ENCODE data around the gene CHST8. TPM values are rescaled to one million over a fixed set of nuclear protein-coding genes. Genes with fewer than 3 reads are reported as not detected.
"Not testable (repeated sequence)": the region's sequence is repeated elsewhere in the genome, so short reads cannot be mapped to it uniquely, and the experiment has no call there.

The CHST8 gene
- total RNA-seq, 1 donor from 2014 or later: not detected

GRCh38 chr19:33595783-33596182 lies 26.0 kb upstream of the CHST8 start:
- Histone ChIP-seq H3K9ac (ENCODE audit: low read depth in 1 of 3, low read length in 3 of 3) (no peak overlapping the region), H3K36me3 (ENCODE audit: control insufficient read depth in 3 of 3, insufficient read depth in 3 of 3, low read length in 3 of 3) (no peaks in the 10 kb centered on the region), H3K4me1 (ENCODE audit: control insufficient read depth in 3 of 3, insufficient read depth in 3 of 3, low read length in 3 of 3) (no peaks in the 10 kb centered on the region), H3K9me3 (ENCODE audit: control insufficient read depth in 3 of 3, low read length in 3 of 3) (peaks cover 0 to 2% (median 0%) of the 10 kb centered on the region in 3 donors), H3K27me3 (ENCODE audit: control insufficient read depth in 3 of 3, insufficient read depth in 3 of 3, low read length in 3 of 3) (peaks cover 0 to 3% (median 0%) of the 10 kb centered on the region in 3 donors), H3K4me3 (ENCODE audit: low read length in 3 of 3) (no peak overlapping the region), H3K27ac (ENCODE audit: low read depth, low read length) (no peak overlapping the region)

GRCh38 chr19:33601583-33601982 lies 20.2 kb upstream of the CHST8 start:
- H3K9ac ChIP-seq (ENCODE audit: low read depth in 1 of 3, low read length in 3 of 3): no peak overlapping the region
- no peak overlapping the region for H3K27ac ChIP-seq (ENCODE audit: low read depth, low read length)
- H3K27me3 ChIP-seq (ENCODE audit: control insufficient read depth in 3 of 3, insufficient read depth in 3 of 3, low read length in 3 of 3): peaks cover 0 to 8% (median 0%) of the 10 kb centered on the region in 3 donors
- no peaks in the 10 kb centered on the region for H3K36me3 ChIP-seq (ENCODE audit: control insufficient read depth in 3 of 3, insufficient read depth in 3 of 3, low read length in 3 of 3)
- H3K9me3 ChIP-seq (ENCODE audit: control insufficient read depth in 3 of 3, low read length in 3 of 3): peaks cover 0 to 13% (median 9%) of the 10 kb centered on the region in 3 donors
- no peak overlapping the region for H3K4me3 ChIP-seq (ENCODE audit: low read length in 3 of 3)
- no peaks in the 10 kb centered on the region for H3K4me1 ChIP-seq (ENCODE audit: control insufficient read depth in 3 of 3, insufficient read depth in 3 of 3, low read length in 3 of 3)

DNA sequence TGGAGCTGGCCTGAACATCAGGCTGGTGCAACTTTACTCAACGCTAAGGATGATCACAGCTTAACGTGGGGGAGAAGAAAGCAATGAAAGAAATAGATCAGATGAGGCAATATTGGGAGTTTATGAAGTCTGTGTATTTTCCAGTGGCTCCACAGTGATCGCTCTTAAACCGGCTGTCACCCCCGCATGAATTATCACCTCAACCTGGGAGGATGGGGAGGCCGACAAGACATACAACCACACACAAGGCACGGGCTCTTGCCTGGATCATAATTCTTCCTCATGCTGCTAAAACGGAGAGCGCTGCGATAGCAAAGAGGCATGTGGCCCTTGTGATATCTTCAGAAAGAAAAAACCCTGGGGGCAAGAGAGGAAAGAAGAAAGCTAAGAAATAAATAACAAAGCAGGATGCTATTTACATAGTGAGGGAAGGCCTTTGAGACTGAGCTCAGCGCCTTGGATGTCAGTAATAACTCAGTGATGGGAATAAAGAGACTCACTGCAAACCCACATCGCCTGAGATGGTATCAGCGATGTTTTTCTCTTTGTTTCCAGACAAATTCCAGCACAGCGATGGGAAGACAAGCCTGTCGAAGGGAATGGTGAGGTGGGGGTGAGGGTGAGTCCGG lies 19.1 kb upstream of the CHST8 start:
- Histone ChIP-seq H3K27me3 (ENCODE audit: control insufficient read depth in 3 of 3, insufficient read depth in 3 of 3, low read length in 3 of 3) (peaks cover 0 to 8% (median 0%) of the 10 kb centered on the region in 3 donors), H3K9ac (ENCODE audit: low read depth in 1 of 3, low read length in 3 of 3) (no peak overlapping the region), H3K36me3 (ENCODE audit: control insufficient read depth in 3 of 3, insufficient read depth in 3 of 3, low read length in 3 of 3) (no peaks in the 10 kb centered on the region), H3K27ac (ENCODE audit: low read depth, low read length) (no peak overlapping the region), H3K9me3 (ENCODE audit: control insufficient read depth in 3 of 3, low read length in 3 of 3) (peaks cover 0 to 13% (median 9%) of the 10 kb centered on the region in 3 donors), H3K4me3 (ENCODE audit: low read length in 3 of 3) (no peak overlapping the region), H3K4me1 (ENCODE audit: control insufficient read depth in 3 of 3, insufficient read depth in 3 of 3, low read length in 3 of 3) (no peaks in the 10 kb centered on the region)

DNA sequence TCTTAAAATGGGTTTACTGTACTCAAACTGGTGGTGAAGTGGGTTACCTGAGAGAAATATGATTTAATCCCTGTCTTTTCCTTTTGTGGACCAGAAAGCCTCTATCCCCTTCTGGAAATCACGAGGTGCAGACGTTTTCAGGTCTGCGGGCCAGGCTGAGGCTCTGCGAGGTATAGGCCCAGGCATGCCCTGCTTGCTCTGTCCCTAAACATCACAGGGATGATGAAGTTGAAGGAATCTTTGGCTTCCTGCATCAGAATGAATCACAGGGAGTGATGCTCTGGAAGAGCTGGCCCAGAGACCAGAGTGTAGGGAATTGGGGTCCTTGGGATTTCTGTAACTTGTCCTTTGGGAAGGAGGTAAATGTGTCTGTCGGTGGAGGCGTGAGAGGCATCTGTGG lies 18.4 kb upstream of the CHST8 start:
- H3K36me3 ChIP-seq (ENCODE audit: control insufficient read depth in 3 of 3, insufficient read depth in 3 of 3, low read length in 3 of 3): no peaks in the 10 kb centered on the region
- no peaks in the 10 kb centered on the region for H3K4me1 ChIP-seq (ENCODE audit: control insufficient read depth in 3 of 3, insufficient read depth in 3 of 3, low read length in 3 of 3)
- peaks cover 0 to 13% (median 9%) of the 10 kb centered on the region in 3 donors for H3K9me3 ChIP-seq (ENCODE audit: control insufficient read depth in 3 of 3, low read length in 3 of 3)
- no peak overlapping the region for H3K4me3 ChIP-seq (ENCODE audit: low read length in 3 of 3)
- no peak overlapping the region for H3K27ac ChIP-seq (ENCODE audit: low read depth, low read length)
- H3K27me3 ChIP-seq (ENCODE audit: control insufficient read depth in 3 of 3, insufficient read depth in 3 of 3, low read length in 3 of 3): peaks cover 0 to 8% (median 0%) of the 10 kb centered on the region in 3 donors
- no peak overlapping the region for H3K9ac ChIP-seq (ENCODE audit: low read depth in 1 of 3, low read length in 3 of 3)

DNA sequence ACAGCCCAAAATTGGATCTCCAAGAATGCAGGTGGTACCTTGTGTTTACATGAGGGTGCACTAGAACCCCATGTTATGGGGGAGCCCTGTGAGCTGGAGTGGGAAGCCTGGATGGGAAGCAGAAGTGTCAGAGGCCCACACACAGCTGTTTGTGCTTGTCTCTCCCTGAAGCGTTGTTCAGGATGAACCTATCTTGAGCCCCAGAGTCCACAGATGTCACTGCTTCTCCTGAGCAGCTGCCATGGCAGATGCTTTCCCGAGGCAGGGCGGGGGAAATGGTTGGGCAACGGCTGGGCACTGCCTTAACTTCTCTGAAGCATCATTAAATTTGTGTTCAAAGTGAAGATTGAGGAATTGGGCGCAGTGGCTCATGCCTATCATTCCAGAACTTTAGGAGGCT lies 17.1 kb upstream of the CHST8 start:
- Histone ChIP-seq H3K4me1 (ENCODE audit: control insufficient read depth in 3 of 3, insufficient read depth in 3 of 3, low read length in 3 of 3) (no peaks in the 10 kb centered on the region), H3K9ac (ENCODE audit: low read depth in 1 of 3, low read length in 3 of 3) (no peak overlapping the region), H3K4me3 (ENCODE audit: low read length in 3 of 3) (no peak overlapping the region), H3K27me3 (ENCODE audit: control insufficient read depth in 3 of 3, insufficient read depth in 3 of 3, low read length in 3 of 3) (peaks cover 0 to 8% (median 0%) of the 10 kb centered on the region in 3 donors), H3K36me3 (ENCODE audit: control insufficient read depth in 3 of 3, insufficient read depth in 3 of 3, low read length in 3 of 3) (no peaks in the 10 kb centered on the region), H3K27ac (ENCODE audit: low read depth, low read length) (no peak overlapping the region), H3K9me3 (ENCODE audit: control insufficient read depth in 3 of 3, low read length in 3 of 3) (peaks cover 0 to 11% (median 9%) of the 10 kb centered on the region in 3 donors)

GRCh38 chr19:33605803-33606295 lies 15.9 kb upstream of the CHST8 start:
- H3K9ac ChIP-seq (ENCODE audit: low read depth in 1 of 3, low read length in 3 of 3); H3K27me3 ChIP-seq (ENCODE audit: control insufficient read depth in 3 of 3, insufficient read depth in 3 of 3, low read length in 3 of 3); H3K4me3 ChIP-seq (ENCODE audit: low read length in 3 of 3); H3K27ac ChIP-seq (ENCODE audit: low read depth, low read length); H3K36me3 ChIP-seq (ENCODE audit: control insufficient read depth in 3 of 3, insufficient read depth in 3 of 3, low read length in 3 of 3); H3K4me1 ChIP-seq (ENCODE audit: control insufficient read depth in 3 of 3, insufficient read depth in 3 of 3, low read length in 3 of 3): not testable (repeated sequence)
- H3K9me3 ChIP-seq (ENCODE audit: control insufficient read depth in 3 of 3, low read length in 3 of 3): peaks cover 0 to 13% (median 11%) of the 10 kb centered on the region in 3 donors

DNA sequence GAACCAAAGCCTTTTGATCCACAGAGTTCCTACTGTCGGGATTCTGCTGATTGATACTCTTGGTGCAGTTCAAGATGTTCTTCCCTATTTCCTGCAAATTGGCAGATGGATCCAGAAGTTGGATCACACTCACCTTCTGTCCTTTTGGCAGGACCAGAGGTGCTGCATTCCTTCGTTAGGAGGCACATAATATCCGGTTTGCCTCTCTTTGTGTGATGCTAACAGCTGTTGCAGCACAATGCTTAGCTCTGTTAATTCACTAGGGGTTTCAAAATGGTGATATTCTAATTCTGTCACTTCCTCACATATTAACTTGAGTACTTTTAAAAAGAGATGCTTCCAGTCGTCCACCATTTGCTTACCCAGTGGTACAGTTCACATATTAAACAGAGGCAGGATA lies 15.2 kb upstream of the CHST8 start:
- H3K9ac ChIP-seq (ENCODE audit: low read depth in 1 of 3, low read length in 3 of 3): no peak overlapping the region

GRCh38 chr19:33609353-33609752 lies 12.4 kb upstream of the CHST8 start:
- no peak overlapping the region for H3K4me3 ChIP-seq (ENCODE audit: low read length in 3 of 3)
- H3K36me3 ChIP-seq (ENCODE audit: control insufficient read depth in 3 of 3, insufficient read depth in 3 of 3, low read length in 3 of 3): no peaks in the 10 kb centered on the region
- H3K4me1 ChIP-seq (ENCODE audit: control insufficient read depth in 3 of 3, insufficient read depth in 3 of 3, low read length in 3 of 3): no peaks in the 10 kb centered on the region
- no peak overlapping the region for H3K27ac ChIP-seq (ENCODE audit: low read depth, low read length)
- peaks cover 12 to 16% (median 15%) of the 10 kb centered on the region in 3 donors for H3K27me3 ChIP-seq (ENCODE audit: control insufficient read depth in 3 of 3, insufficient read depth in 3 of 3, low read length in 3 of 3)
- peaks cover 0 to 4% (median 0%) of the 10 kb centered on the region in 3 donors for H3K9me3 ChIP-seq (ENCODE audit: control insufficient read depth in 3 of 3, low read length in 3 of 3)
- no peak overlapping the region for H3K9ac ChIP-seq (ENCODE audit: low read depth in 1 of 3, low read length in 3 of 3)

More for the DNA sequence above, 15.2 kb upstream of the CHST8 start:
- H3K27me3 ChIP-seq (ENCODE audit: control insufficient read depth in 3 of 3, insufficient read depth in 3 of 3, low read length in 3 of 3): peaks cover 0 to 4% (median 0%) of the 10 kb centered on the region in 3 donors
- H3K4me3 ChIP-seq (ENCODE audit: low read length in 3 of 3): no peak overlapping the region
- peaks cover 0 to 9% (median 8%) of the 10 kb centered on the region in 3 donors for H3K9me3 ChIP-seq (ENCODE audit: control insufficient read depth in 3 of 3, low read length in 3 of 3)
- no peak overlapping the region for H3K27ac ChIP-seq (ENCODE audit: low read depth, low read length)
- H3K4me1 ChIP-seq (ENCODE audit: control insufficient read depth in 3 of 3, insufficient read depth in 3 of 3, low read length in 3 of 3): no peaks in the 10 kb centered on the region
- H3K36me3 ChIP-seq (ENCODE audit: control insufficient read depth in 3 of 3, insufficient read depth in 3 of 3, low read length in 3 of 3): no peaks in the 10 kb centered on the region

GRCh38 chr19:33610588-33610987 lies 11.2 kb upstream of the CHST8 start:
- H3K27me3 ChIP-seq (ENCODE audit: control insufficient read depth in 3 of 3, insufficient read depth in 3 of 3, low read length in 3 of 3): peaks cover 11 to 16% (median 12%) of the 10 kb centered on the region in 3 donors
- no peaks in the 10 kb centered on the region for H3K36me3 ChIP-seq (ENCODE audit: control insufficient read depth in 3 of 3, insufficient read depth in 3 of 3, low read length in 3 of 3)
- H3K9me3 ChIP-seq (ENCODE audit: control insufficient read depth in 3 of 3, low read length in 3 of 3): peaks cover 0 to 4% (median 0%) of the 10 kb centered on the region in 3 donors
- no peak overlapping the region for H3K4me3 ChIP-seq (ENCODE audit: low read length in 3 of 3)
- H3K9ac ChIP-seq (ENCODE audit: low read depth in 1 of 3, low read length in 3 of 3): no peak overlapping the region
- no peaks in the 10 kb centered on the region for H3K4me1 ChIP-seq (ENCODE audit: control insufficient read depth in 3 of 3, insufficient read depth in 3 of 3, low read length in 3 of 3)
- no peak overlapping the region for H3K27ac ChIP-seq (ENCODE audit: low read depth, low read length)

DNA sequence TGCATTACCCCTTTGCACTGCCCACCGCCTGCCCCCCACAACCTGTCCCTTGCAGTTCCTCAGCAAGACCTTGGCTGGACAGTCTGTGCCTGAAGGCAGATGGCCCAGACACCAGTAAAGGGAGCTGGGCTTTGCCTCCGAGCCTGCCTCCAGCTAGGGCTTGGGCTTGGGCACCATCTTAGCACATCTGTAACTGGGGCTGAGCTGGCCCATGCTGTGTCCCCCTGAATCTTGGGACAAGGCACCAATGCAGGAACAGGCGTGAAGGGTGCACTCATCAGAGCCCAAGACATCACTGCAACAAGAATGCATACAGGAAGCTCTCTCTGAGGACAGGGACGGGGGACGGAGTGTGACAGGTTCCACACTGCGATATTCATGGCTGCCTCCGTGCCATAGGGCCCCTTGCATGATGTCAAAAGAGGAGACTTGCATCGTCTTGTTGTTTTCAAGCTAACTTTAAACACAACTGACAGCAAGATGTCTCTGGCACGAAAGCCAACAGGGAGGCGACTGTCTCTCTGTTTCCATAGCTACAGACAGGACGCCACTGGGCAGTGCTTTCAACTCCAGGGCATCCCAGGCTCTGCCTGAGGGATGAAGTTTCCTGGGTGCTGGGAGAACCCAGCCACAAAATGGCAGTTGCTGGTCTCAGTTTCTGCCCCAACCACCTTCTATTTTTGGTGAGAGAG lies 8.7 kb upstream of the CHST8 start:
- Histone ChIP-seq H3K36me3 (ENCODE audit: control insufficient read depth in 3 of 3, insufficient read depth in 3 of 3, low read length in 3 of 3) (no peaks in the 10 kb centered on the region), H3K27me3 (ENCODE audit: control insufficient read depth in 3 of 3, insufficient read depth in 3 of 3, low read length in 3 of 3) (peaks cover 18 to 29% (median 21%) of the 10 kb centered on the region in 3 donors), H3K4me3 (ENCODE audit: low read length in 3 of 3) (no peak overlapping the region), H3K9me3 (ENCODE audit: control insufficient read depth in 3 of 3, low read length in 3 of 3) (peaks cover 0 to 4% (median 0%) of the 10 kb centered on the region in 3 donors), H3K4me1 (ENCODE audit: control insufficient read depth in 3 of 3, insufficient read depth in 3 of 3, low read length in 3 of 3) (no peaks in the 10 kb centered on the region), H3K27ac (ENCODE audit: low read depth, low read length) (no peak overlapping the region), H3K9ac (ENCODE audit: low read depth in 1 of 3, low read length in 3 of 3) (no peak overlapping the region)

Data from skeletal muscle tissue (tissue), 4 donors.